GM23338 (cell line): ENCODE results near the gene MVP. TPM values are rescaled to one million over a fixed set of nuclear protein-coding genes. Genes with fewer than 3 reads are reported as not detected.

ENCODE experiments used
- CREB1 ChIP-seq: fragments of 250-450 bp; sonication (Bioruptor Pico); IDR thresholded peaks from 2 replicates; pipeline ENCODE4 v1.5.0; 2020; ENCODE audit warnings: low read depth, mild to moderate bottlenecking, moderate library complexity
- EZH2 ChIP-seq: fragments of 200-600 bp; sonication (generic); IDR thresholded peaks from one replicate; pipeline ENCODE4 v1.8.0; 2017; ENCODE audit warnings: antibody characterized with exemption, mild to moderate bottlenecking, low read depth; ENCODE audit not compliant: unreplicated experiment
- JUNB ChIP-seq: IDR thresholded peaks from one replicate; pipeline ENCODE4 v1.6.1; 2016; ENCODE audit warnings: antibody characterized with exemption; ENCODE audit not compliant: unreplicated experiment
- NANOG ChIP-seq: IDR thresholded peaks from 2 replicates; pipeline ENCODE4 v1.6.1; 2016; ENCODE audit warnings: antibody characterized with exemption, borderline replicate concordance
- STAT1 ChIP-seq: IDR thresholded peaks from one replicate; pipeline ENCODE4 v1.6.1; 2016; ENCODE audit warnings: antibody characterized with exemption; ENCODE audit not compliant: unreplicated experiment
- ZNF114 ChIP-seq: fragments of 250-450 bp; sonication (Bioruptor Pico); IDR thresholded peaks from 2 replicates; pipeline ENCODE4 v1.5.0; 2020; ENCODE audit warnings: mild to moderate bottlenecking, moderate library complexity
- ZNF331 ChIP-seq: fragments of 250-450 bp; sonication (Bioruptor Pico); IDR thresholded peaks from 2 replicates; pipeline ENCODE4 v1.5.0; 2020; ENCODE audit warnings: low read depth, mild to moderate bottlenecking, moderate library complexity
- polyA plus RNA-seq: library from polyadenylated mRNA; unstranded; fragments of >200 nt; fragmentation: Nextera tagmentation; extraction: Ambion mirVana; gene quantifications from 2 replicates; pipeline ENCODE4 v1.2.1, GENCODE V29; 2016
- total RNA-seq: library from RNA; depleted of rRNA; stranded (reverse); fragments of >200 nt; shearing (Covaris generic); gene quantifications from 2 replicates; pipeline ENCODE4 v1.2.3, GENCODE V29; 2014
- TF ChIP-seq, protein P1 (sequence below): fragments of 250-450 bp; sonication (Bioruptor Pico); IDR thresholded peaks from 2 replicates; pipeline ENCODE4 v1.5.0; 2020; ENCODE audit warnings: mild to moderate bottlenecking, moderate library complexity
- TF ChIP-seq, protein P2 (sequence below): IDR thresholded peaks from one replicate; pipeline ENCODE4 v1.6.1; 2018; ENCODE audit warnings: antibody characterized with exemption; ENCODE audit not compliant: unreplicated experiment
- TF ChIP-seq, protein P3 (sequence below), 2 experiments: fragments of 200-600 bp in 1 of 2; sonication (generic) in 1 of 2; conservative IDR thresholded peaks; 2 replicates each; pipeline versions ENCODE4 v1.5.1 to v1.6.1; 2016 to 2017; ENCODE audit warnings: antibody characterized with exemption in 2 of 2, low read depth in 2 of 2, mild to moderate bottlenecking in 2 of 2, moderate library complexity in 1 of 2

MVP gene
- total and polyA plus RNA-seq, 2 experiments from 2014 or later = 1.4 to 3.7 TPM

DNA sequence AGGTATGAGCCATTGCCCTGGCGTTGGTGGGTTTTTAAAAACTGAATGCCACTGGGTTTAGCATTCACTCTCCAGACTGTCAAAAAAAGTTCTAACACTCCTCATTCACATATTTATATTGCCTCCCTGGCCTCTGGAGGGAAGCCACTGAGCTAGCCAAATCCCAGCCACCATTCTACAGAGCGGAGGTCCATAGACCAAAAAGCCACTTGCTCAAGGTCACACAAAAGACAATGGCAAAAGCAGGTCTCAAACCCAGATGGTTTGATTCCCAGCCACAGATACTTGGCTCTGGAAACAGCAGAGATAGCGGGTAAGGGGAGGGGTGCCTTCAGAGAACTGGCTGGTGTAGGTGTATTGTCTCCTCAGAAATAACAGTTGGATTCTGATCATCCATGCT is 60.8 kb downstream of the MVP start (continued):
- TF ChIP-seq, protein P1, sequence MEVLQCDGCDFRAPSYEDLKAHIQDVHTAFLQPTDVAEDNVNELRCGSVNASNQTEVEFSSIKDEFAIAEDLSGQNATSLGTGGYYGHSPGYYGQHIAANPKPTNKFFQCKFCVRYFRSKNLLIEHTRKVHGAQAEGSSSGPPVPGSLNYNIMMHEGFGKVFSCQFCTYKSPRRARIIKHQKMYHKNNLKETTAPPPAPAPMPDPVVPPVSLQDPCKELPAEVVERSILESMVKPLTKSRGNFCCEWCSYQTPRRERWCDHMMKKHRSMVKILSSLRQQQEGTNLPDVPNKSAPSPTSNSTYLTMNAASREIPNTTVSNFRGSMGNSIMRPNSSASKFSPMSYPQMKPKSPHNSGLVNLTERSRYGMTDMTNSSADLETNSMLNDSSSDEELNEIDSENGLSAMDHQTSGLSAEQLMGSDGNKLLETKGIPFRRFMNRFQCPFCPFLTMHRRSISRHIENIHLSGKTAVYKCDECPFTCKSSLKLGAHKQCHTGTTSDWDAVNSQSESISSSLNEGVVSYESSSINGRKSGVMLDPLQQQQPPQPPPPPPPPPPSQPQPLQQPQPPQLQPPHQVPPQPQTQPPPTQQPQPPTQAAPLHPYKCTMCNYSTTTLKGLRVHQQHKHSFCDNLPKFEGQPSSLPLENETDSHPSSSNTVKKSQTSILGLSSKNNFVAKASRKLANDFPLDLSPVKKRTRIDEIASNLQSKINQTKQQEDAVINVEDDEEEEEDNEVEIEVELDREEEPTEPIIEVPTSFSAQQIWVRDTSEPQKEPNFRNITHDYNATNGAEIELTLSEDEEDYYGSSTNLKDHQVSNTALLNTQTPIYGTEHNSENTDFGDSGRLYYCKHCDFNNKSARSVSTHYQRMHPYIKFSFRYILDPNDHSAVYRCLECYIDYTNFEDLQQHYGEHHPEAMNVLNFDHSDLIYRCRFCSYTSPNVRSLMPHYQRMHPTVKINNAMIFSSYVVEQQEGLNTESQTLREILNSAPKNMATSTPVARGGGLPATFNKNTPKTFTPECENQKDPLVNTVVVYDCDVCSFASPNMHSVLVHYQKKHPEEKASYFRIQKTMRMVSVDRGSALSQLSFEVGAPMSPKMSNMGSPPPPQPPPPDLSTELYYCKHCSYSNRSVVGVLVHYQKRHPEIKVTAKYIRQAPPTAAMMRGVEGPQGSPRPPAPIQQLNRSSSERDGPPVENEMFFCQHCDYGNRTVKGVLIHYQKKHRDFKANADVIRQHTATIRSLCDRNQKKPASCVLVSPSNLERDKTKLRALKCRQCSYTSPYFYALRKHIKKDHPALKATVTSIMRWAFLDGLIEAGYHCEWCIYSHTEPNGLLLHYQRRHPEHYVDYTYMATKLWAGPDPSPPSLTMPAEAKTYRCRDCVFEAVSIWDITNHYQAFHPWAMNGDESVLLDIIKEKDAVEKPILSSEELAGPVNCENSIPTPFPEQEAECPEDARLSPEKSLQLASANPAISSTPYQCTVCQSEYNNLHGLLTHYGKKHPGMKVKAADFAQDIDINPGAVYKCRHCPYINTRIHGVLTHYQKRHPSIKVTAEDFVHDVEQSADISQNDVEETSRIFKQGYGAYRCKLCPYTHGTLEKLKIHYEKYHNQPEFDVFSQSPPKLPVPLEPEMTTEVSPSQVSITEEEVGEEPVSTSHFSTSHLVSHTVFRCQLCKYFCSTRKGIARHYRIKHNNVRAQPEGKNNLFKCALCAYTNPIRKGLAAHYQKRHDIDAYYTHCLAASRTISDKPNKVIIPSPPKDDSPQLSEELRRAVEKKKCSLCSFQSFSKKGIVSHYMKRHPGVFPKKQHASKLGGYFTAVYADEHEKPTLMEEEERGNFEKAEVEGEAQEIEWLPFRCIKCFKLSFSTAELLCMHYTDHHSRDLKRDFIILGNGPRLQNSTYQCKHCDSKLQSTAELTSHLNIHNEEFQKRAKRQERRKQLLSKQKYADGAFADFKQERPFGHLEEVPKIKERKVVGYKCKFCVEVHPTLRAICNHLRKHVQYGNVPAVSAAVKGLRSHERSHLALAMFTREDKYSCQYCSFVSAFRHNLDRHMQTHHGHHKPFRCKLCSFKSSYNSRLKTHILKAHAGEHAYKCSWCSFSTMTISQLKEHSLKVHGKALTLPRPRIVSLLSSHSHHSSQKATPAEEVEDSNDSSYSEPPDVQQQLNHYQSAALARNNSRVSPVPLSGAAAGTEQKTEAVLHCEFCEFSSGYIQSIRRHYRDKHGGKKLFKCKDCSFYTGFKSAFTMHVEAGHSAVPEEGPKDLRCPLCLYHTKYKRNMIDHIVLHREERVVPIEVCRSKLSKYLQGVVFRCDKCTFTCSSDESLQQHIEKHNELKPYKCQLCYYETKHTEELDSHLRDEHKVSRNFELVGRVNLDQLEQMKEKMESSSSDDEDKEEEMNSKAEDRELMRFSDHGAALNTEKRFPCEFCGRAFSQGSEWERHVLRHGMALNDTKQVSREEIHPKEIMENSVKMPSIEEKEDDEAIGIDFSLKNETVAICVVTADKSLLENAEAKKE (CRISPR knock-in tag) = no peak
- TF ChIP-seq, protein P2, sequence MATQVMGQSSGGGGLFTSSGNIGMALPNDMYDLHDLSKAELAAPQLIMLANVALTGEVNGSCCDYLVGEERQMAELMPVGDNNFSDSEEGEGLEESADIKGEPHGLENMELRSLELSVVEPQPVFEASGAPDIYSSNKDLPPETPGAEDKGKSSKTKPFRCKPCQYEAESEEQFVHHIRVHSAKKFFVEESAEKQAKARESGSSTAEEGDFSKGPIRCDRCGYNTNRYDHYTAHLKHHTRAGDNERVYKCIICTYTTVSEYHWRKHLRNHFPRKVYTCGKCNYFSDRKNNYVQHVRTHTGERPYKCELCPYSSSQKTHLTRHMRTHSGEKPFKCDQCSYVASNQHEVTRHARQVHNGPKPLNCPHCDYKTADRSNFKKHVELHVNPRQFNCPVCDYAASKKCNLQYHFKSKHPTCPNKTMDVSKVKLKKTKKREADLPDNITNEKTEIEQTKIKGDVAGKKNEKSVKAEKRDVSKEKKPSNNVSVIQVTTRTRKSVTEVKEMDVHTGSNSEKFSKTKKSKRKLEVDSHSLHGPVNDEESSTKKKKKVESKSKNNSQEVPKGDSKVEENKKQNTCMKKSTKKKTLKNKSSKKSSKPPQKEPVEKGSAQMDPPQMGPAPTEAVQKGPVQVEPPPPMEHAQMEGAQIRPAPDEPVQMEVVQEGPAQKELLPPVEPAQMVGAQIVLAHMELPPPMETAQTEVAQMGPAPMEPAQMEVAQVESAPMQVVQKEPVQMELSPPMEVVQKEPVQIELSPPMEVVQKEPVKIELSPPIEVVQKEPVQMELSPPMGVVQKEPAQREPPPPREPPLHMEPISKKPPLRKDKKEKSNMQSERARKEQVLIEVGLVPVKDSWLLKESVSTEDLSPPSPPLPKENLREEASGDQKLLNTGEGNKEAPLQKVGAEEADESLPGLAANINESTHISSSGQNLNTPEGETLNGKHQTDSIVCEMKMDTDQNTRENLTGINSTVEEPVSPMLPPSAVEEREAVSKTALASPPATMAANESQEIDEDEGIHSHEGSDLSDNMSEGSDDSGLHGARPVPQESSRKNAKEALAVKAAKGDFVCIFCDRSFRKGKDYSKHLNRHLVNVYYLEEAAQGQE = no peak
- no peak for TF ChIP-seq NANOG
- TF ChIP-seq JUNB = no peak
- TF ChIP-seq STAT1 = no peak
- no peak for TF ChIP-seq ZNF331 (CRISPR knock-in tag)
- TF ChIP-seq CREB1 (CRISPR knock-in tag) = no peak
- TF ChIP-seq EZH2 = no peak
- no peak for TF ChIP-seq ZNF114
- TF ChIP-seq, protein P3, sequence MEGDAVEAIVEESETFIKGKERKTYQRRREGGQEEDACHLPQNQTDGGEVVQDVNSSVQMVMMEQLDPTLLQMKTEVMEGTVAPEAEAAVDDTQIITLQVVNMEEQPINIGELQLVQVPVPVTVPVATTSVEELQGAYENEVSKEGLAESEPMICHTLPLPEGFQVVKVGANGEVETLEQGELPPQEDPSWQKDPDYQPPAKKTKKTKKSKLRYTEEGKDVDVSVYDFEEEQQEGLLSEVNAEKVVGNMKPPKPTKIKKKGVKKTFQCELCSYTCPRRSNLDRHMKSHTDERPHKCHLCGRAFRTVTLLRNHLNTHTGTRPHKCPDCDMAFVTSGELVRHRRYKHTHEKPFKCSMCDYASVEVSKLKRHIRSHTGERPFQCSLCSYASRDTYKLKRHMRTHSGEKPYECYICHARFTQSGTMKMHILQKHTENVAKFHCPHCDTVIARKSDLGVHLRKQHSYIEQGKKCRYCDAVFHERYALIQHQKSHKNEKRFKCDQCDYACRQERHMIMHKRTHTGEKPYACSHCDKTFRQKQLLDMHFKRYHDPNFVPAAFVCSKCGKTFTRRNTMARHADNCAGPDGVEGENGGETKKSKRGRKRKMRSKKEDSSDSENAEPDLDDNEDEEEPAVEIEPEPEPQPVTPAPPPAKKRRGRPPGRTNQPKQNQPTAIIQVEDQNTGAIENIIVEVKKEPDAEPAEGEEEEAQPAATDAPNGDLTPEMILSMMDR (conservative IDR thresholded peaks at IDR 0.05; ENCODE audit: low read depth in 2 of 2) = no peak
